NCI-H1105 (cell line): ENCODE measurements around the gene PSIP1.
A peak's percentile ranks its signal among the peaks of the same experiment; 100 is the strongest.
"Not testable (repeated sequence)": the region's sequence is repeated elsewhere in the genome, so short reads cannot be mapped to it uniquely, and the experiment has no call there.

Source experiments
- DNase-seq: peaks from one replicate; lab custom pipeline; 2025; lab: John Stamatoyannopoulos, UW

The PSIP1 gene

GRCh38 chr9:15501803-15502202 lies 9.0 kb downstream of the PSIP1 start:
- DNase-seq = no peak

GRCh38 chr9:15501179-15501578 lies 9.6 kb downstream of the PSIP1 start:
- no peak for DNase-seq

DNA sequence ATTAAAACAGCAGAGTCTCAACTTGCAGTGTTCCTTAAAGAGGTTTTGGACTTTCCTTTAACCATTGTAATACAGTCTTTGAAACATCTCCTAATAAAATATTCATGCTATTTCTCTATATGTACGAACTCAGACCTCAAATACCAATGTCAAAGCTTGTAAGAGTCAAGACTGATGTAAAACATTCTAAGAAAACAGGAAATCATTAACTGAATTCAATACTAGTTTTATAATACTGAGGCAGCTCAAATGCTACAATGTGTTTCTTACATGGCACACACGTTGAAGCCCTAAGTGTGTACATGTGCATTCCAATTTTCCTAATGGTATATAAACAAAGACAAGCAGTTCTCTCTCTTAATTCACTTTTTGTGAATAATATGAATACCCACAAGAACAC lies 11.6 kb downstream of the PSIP1 start:
- DNase-seq = no peak

GRCh38 chr9:15498246-15498995 lies 12.3 kb downstream of the PSIP1 start:
- no peak for DNase-seq

DNA sequence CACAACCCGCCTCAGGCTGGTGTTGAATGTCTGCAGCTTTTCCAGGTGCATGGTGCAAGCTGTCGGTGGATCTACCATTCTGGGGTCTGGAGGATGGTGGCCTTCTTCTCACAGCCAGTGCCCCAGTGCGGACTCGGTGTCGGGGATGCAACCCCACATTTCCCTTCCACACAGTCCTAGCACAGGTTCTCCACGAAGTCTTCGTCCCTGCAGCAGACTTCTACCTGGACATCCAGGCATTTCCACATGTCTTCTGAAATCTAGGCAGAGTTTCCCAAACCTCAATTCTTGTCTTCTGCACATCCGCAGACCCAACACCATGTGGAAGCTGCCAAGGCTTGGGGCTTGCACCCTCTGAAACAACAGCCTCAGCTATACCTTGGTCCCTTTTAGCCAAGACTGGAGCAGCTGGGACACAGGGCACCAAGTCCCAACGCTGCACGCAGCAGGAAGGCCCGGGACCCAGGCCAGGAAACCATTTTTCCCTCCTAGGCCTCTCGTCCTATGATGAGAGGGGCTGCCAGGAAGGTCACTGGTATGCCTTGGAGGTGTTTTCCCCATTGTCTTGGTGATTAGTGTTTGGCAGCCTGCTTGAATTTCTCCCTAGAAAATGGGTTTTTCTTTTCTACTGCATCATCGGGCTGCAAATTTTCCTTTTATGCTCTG lies 18.2 kb downstream of the PSIP1 start:
- no peak for DNase-seq

DNA sequence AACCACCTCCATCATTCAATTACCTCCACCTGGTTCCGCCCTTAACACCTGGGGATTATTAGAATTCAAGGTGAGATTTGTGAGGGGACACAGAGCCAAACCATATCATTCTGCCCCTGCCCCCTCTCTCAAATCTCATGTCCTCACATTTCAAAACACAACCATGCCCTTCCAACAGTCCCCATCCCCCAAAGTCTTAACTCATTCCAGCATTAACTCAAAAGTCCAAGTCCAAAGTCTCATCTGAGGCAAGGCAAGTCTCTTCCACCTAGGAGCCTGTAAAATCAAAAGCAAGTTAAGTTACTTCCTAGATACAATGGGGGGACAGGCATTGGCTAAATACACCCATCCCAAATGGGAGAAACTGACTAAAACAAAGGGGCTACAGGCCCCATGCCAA lies 18.8 kb downstream of the PSIP1 start:
- no peak for DNase-seq

DNA sequence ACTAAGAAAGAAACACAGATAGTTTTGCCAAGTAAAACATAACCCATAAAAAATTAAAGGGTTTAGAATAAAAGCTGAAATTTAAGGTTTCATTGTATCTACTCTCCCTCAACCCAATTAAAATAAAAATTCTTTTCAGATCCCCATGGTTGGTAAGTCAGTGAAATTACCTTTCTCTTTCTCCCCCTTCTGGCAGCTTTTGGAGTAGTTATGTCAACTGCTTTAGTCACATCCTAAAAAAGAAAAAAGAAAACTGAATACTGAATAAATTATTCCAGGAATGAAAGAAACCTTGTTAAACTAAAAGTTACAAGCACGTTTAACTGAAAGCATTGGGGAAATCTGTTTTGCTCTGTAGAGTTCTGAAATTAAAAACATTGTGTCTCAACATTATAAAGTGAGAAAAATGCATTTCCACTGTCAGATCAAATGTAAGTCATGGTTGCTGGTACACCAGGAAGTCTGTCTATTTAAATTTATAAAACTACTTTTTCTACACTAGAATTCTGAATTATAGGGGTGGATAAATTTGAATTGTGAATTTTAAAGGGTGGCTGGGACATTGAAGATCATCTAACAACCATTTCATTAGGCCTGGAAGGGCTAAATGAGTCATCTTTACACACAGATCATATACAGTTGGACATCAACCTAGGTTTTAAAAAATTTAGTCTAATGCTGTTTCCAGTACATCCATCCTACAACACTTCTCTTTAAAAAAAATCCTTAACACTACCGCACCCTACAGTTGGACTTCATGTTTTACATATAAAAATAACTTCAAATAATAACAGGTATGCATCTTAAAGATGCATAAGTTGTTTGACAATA lies 24.7 kb downstream of the PSIP1 start:
- DNase-seq = peak; percentile 25

- no peak for DNase-seq
Measured at GRCh38 chr9:15484802-15485201, 26.0 kb downstream of the PSIP1 start.

GRCh38 chr9:15482146-15482545 lies 28.6 kb downstream of the PSIP1 start:
- DNase-seq = no peak

DNA sequence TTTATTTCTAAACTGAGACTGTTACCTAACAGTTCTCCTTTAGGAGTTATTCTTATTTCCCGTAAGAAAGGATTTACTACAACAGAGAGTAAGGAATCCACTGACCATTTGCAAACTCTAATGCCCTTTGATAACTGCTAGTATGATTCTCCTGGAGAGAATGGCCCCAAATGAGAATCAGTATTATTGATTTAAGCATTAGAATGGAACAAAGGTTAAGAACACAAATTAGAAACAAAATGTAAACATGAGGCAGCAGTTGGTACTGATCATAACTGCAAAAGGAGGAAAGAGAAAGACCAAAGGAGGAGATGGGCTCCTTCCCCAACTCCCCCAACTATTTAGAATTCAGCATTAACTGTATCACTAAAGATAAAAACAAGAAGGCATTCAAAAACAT lies 30.7 kb downstream of the PSIP1 start:
- DNase-seq = no peak

DNA sequence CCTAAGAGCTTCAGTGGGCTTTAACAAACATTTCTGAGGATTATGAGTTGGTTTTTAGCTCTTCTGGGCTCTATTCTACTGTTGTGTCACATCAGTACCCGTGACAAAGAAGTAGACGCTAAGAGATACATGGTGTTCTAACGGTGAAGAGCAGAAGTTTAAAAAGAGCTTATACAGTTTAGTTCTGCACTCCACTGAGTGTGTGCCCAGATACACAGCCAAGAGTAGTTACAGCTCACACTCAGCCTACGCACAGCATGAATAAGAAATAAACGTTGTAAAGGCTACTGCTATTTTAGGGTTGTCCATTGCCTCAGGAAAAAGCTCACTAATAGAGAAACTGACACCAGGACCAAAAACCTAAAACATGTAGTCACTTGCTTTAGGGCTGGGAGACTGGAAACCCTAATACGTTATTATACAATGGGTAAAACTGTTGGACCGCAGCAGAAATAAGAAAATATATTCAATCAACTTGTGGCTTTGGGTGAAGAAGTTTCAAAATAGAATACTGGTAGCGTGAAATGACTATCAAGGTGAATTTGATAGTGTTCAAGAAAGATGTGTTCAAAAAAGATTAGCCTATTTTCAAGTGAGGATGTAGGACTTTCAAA lies 34.7 kb downstream of the PSIP1 start:
- DNase-seq = no peak

GRCh38 chr9:15469862-15470261 lies 40.9 kb downstream of the PSIP1 start:
- no peak for DNase-seq

DNA sequence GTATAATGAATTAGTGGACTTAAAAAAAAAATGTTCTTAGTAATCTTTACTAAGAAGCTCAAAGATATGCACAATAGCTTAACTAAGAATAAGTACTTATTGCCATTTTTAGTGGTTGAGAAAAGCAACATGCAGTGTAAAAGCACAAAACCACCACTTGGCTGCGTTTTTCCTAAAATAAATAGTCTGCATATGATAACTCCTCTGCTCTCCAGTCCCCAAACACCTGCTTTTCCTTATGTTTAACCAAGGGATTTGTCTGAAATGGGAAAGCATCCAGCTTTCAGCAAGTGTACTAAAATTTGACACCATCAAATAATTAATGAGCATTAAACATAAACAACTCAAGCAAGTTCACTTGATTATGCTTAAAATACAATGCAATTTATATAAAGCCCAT lies 41.4 kb downstream of the PSIP1 start:
- DNase-seq = peak; percentile 92

GRCh38 chr9:15468145-15468544 lies 42.6 kb downstream of the PSIP1 start:
- no peak for DNase-seq

- DNase-seq = no peak
Measured at GRCh38 chr9:15461601-15462000, 49.2 kb downstream of the PSIP1 start.

DNA sequence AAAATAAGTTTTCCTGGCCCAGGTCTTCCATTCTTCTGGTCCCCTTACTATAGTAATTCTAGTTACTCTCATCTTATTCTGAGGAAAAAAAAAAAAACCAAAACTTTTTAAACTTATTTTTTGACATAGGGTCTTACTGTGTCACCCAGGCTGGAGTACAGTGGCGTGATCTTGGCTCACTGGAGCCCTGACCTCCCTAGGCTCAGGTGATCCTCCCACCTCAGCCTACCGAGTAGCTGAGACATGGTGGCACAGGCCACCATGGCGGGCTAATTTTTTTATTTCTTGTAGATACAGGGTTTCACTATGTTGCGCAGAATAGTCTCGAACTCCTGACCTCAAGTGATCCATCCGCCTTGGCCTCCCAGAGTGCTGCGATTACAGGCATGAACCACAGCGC lies 49.7 kb downstream of the PSIP1 start:
- DNase-seq = no peak

GRCh38 chr9:15453956-15454355 lies 56.8 kb downstream of the PSIP1 start:
- DNase-seq = no peak

- no peak for DNase-seq
Measured at GRCh38 chr9:15444141-15444540, 66.6 kb downstream of the PSIP1 start.

DNA sequence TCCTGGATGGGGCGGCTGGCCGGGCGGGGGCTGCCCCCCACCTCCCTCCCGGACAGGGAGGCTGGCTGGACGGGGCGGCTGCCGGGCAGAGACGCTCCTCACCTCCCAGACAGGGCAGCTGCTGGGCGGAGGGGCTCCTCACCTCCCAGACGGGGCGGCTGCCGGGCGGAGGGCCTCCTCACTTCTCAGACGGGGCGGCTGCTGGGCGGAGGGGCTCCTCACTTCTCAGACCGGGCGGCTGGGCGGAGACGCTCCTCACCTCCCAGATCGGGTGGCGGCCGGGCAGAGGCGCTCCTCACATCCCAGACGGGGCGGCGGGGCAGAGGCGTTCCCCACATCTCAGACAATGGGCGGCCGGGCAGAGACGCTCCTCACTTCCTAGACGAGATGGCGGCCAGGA lies 68.5 kb downstream of the PSIP1 start:
- not testable (repeated sequence) for DNase-seq

DNA sequence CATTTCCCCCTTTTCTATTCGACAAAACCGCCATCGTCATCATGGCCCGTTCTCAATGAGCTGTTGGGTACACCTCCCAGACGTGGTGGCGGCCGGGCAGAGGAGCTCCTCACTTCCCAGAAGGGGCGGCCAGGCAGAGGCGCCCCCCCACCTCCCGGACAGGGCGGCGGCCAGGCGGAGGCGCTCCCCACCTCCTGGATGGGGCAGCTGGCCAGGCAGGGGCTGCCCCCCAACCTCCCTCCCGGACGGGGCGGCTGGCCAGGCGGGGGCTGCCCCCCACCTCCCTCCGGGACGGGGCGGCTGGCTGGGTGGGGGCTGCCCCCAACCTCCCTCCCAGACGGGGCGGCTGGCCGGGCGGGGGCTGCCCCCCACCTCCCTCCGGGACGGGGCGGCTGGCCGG lies 68.9 kb downstream of the PSIP1 start:
- DNase-seq = not testable (repeated sequence)

- DNase-seq = no peak
Measured at GRCh38 chr9:15438891-15439290, 71.9 kb downstream of the PSIP1 start.

DNA sequence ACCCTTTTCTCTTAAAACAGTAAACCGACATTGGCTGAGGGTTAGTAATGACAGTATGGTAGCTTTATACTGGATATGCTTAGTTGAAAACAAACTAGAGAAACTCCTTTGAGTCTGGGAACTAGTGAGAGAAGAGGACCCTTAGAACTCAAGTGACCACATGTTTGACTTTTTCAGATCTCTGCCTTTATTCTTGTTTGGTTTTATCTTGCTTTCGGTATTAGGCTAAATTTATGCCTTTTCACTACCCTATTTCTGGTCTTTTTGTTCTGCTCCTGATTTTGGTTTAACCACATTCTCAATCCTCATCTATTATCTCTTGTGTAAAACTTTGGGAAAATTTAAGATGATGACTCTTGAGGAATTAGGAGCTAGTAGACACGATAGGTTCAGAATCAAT lies 77.1 kb downstream of the PSIP1 start:
- DNase-seq = no peak

GRCh38 chr9:15433191-15433590 lies 77.6 kb downstream of the PSIP1 start:
- DNase-seq = no peak
